Stimulated activated CD4-positive, alpha-beta T cell treated with anti-CD3 and anti-CD28 coated beads, Interleukin-4, amount 100 ng/mL, for 24 hours (primary cell): ENCODE results near the gene SNRNP25.

Source experiments
- DNase-seq: peaks from one replicate; pipeline ENCODE4 v3.0.0-alpha.2; 2020

Gene SNRNP25

DNA sequence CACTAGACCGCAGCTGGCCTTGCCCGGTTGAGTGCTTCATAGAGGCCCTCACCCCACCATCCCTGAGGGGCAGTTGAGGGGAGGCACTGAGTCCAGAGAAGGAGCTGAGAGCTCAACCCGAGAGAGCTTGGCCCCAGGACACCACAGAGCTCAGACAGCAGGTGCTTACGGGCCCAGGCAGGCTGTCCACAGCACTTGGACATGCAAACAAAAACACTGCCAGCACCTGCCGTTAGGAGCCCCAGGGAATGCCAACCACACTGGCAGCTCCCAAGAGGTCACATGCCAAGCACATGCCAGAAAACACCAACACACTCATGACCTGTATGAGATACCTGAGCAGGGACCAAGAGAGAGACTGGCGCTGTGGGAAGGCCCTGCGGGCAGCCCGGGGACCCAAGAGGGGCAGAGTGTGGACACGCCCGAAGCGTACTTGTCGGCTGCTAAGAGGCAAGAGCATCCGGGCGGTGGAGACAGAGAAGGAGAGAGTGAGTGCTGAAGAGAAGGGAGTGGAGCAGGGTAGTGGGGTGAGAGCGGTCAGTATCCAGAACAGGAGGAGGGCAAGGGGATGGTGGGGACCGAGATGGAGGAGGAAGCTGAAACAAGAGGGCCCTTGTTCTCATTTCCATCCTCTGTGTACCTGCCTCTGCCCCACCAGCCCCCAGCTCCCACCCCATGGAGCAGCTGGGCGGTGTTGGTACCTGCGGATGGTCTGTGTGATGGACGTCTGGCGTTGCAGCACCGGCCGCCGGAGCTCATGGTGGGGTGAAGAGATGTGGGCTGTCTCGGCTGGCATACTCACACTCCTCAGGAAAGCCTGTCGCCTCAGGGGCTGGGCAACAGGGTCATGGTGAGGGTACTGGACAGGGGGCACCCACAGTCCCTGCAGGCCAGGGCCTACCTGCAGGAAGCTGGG lies 10.6 kb downstream of the SNRNP25 start:
- no peak for DNase-seq

DNA sequence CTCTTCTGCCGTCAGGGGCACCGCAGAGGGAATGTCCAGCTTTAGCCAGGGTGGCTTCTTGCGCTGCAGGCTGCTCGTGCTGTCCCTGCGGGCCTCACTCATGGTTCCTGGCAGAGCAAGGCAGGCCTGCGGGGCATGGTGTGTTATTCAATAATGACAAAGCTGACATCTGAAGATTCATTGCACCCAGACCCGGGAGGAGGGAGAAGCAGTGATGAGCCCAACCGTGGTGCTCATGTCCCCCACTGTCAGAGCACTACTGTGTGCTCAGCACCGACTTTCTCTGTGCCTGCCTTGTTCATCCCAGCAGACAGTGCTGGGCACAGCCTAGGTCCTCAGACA lies 11.3 kb downstream of the SNRNP25 start:
- DNase-seq: no peak

DNA sequence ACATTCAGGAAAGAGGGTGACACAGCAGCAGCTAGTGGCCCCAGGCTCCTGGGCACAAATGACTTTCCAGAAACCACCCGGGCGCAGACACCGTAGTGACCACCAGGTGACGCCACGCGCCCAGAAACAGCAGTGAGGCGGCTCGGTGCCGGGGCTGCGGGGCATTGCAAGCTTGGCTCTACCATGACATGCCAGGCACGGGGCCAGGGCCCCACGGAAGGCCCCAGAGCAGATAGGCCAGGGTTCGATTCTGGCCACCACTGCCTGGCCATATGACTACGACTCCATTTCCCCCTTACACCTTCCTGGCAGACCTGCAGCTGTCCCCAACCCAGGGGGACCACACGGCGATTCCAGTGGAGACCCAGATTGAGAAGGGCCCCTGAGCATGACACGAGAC lies 12.1 kb downstream of the SNRNP25 start:
- DNase-seq: peak; percentile 86

DNA sequence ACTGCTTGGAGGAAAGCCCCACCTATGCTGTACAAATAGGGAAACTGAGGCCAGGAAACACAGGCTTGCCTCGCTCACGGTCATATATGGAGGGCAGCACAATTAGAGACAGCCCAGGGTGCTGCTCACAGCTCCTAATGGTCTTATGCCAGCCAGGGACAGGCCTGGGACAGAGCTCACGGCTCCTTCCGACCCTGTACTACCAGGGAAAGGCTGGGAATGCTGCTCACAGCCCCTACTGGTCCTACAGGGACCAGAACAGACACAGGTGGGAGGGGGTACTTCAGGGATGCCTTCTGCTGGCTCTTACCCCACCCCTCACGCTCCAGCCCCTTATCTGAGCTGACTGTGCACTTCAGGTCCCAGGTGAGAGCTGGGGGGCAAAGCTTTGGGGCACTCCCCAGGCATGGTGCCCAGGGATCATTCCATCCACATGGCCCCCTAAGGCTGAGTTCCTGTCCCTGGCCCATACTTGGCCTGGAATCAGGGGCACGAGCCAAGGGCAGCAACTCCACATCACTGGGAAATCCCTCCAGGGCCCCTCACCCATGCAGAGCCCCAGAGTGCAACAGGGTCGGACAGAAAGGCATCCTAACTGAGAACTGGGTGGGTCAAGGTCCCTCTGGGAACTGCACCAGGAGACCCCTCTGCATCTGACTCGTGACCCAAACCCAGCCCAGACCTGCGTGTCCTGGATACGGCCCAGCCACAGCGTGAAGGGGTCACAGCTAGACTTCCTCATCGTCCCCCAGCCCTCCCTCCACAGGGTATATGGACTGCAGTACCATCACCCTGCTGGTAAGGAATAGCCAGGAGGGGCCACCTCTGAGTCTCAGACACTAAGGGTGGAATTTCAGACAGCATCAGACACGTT lies 12.9 kb downstream of the SNRNP25 start:
- DNase-seq: no peak

DNA sequence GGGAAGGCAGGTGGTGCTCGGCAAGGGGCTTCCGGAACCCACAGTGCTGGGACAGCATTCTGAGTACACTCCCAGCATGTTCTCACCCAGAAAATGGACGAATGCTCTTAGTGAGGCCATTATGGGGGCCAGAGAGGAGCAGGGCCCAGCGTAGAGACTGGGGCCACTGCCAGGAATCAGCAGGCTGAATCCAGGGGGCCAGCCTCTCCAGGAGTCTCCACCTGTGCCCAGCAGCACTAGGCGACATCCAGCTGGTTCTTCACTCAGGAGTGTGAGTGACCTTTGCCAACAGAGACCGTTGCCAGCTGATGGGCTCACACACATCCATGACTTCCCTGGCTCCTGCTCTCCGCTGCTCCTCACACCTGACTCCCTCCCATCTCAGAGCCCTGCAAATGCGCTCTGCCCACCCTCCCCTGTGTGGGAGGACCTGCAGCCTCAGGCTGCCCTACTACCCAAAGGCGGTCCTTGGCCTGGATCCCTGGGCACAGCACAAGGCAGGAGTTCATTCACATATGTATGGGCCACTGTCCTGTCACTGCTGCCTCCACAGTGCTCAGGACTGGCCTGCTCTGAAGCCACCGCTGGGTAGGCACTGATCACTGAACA lies 13.7 kb downstream of the SNRNP25 start:
- DNase-seq: no peak

DNA sequence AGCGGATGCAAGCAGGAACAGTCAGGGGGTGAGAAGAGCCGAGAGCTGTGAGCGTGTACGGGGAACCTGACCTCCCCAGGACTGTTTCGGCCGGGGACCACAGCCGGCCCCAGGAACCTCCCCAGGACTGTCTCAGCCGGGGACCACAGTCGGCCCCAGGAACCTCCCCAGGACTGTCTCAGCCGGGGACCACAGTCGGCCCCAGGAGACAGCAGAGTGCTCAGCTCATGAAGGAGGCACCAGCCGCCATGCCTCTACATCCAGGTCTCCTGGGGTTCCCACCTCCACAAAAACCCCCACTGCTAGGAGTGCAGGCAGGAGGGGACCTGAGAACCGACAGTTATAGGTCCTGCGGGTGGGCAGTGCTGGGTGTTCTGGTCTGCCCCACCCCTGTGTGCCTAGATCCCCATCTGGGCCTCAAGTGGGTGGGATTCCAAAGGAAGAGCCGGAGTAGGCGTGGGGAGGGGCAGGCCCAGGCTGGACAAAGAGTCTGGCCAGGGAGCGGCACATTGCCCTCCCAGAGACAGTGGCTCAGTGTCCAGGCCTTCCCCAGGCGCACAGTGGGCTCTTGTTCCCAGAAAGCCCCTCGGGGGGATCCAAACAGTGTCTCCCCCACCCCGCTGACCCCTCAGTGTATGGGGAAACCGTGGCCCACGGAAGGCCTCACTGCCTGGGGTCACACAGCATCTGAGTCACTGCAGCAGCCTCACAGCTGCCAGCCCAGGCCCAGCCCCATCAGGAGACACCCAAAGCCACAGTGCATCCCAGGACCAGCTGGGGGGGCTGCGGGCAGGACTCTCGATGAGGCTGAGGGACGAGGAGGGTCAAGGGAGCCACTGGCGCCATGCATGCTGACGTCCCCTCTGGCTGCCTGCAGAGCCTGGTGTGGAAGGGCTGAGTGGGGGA lies 14.5 kb downstream of the SNRNP25 start:
- no peak for DNase-seq

DNA sequence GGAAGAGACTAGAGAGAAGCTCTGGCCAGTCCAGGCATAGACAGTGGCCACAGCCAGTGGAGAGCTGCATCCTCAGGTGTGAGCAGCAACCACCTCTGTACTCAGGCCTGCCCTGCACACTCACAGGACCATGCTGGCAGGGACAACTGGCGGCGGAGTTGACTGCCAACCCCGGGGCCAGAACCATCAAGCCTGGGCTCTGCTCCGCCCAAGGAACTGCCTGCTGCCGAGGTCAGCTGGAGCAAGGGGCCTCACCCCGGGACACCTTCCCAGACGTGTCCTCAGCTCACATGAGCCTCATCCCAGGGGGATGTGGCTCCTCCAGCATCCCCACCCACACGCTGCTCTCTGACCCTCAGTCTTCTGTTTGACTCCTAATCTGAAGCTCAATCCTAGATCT lies 15.6 kb downstream of the SNRNP25 start:
- DNase-seq: no peak

DNA sequence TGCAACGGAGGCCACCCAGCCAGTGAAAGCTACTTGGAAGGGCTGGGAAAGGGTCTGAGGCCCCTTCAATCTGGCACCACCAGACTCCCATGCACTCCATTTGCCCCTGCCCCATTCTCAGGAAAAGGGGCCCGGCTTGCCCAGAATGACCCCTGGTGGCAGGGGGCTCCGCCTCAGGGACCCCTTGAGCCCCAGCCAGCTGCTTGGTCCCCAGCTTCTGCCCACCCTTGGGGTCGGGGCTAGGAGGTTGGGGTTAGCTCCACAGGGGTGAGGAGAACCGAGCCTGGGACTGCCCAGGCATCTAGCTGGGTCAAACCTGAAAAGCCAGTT lies 17.5 kb downstream of the SNRNP25 start:
- DNase-seq: no peak

DNA sequence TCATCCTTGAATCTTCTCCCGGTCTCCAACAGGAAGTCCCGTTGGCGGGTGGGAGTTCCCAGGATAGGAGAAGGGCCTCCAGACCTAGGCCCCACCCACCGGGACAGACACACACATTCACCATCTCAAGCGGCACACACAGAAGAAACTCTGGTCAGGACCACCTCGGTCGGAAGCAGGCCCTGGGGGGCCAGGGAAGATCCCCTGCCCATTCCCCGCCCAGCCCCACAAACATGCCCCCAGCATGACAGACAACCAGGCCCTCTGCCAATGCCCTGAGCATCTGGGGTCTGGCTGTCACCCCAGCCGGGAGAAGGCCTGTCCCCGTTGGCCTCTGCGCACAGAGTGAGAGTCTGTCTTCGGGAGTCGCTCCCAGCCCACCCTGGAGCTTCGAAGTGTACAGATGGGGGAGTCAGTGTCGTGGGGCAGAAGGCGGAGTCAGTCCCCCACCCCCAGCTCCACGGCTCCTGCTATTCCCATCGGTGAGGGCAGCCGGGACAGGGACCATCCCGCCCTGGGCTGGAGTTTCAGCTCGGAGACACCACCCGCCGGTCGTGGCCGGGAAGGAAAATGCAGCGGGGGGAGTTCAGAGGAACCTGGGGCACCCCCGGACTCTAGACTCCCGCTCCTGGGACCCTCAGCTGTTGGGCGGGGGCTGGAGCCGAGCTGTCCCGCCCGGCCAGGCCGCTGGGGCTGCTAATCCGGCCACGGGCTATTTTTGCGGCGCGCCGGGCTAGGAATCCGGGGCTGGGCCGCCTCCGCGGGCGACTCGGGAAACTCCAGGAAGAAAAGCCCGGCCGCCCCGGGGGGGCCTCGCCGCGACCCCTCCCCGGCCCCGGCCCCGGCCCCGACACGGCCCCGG lies 18.1 kb downstream of the SNRNP25 start:
- DNase-seq: no peak

DNA sequence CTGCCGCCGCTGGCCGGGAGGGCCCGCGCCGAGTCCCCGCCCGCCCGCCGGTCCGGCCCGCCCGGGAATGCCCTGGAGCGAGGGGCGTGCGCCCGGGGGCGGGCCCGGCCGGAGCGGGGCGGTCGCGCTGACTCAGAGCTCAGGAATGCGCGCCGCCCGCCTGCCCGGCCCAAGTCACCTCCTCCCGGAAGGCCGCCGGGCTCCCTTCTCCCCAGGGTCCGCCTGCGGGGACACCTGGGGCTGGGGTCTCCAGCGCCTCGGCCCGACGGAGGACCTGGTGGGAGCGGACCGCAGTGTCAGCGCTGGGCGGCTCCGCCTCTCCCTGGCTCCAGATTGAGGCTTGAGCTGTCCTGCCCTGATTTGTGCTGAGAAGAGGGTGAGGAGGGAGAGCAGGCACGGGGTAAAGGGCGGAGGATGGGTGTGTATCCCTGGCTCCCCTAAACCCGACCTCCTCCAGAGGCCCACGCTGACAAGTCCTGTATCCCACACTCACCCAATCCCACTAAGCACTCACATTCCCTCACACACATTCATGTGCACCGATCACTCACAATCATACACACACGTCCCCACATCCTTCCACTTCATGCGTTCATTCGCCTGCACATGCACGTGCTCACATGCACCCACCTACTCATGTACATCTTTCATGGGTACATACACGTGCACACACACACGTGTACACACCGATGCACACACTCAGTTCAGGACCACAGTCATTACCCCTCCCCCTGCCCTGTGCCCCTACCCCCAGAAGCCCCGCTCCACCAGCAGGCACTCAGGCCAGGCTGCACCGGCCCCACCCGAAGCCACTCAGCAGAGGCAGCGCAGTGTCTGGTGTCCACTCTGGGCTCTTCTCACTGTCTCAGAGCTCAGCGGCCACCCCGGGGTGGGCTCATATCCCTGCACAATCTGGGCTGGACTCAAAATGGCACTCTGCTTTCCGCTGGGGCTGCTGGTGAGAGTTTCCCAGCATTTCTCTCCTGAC lies 19.2 kb downstream of the SNRNP25 start, which contains the start of gene RHBDF1:
Gene RHBDF1, minus strand, starts transcription at position 71 of the 988 bp plus-strand sequence. CDS start 7,616 bp downstream, outside the sequence.
- no peak for DNase-seq

DNA sequence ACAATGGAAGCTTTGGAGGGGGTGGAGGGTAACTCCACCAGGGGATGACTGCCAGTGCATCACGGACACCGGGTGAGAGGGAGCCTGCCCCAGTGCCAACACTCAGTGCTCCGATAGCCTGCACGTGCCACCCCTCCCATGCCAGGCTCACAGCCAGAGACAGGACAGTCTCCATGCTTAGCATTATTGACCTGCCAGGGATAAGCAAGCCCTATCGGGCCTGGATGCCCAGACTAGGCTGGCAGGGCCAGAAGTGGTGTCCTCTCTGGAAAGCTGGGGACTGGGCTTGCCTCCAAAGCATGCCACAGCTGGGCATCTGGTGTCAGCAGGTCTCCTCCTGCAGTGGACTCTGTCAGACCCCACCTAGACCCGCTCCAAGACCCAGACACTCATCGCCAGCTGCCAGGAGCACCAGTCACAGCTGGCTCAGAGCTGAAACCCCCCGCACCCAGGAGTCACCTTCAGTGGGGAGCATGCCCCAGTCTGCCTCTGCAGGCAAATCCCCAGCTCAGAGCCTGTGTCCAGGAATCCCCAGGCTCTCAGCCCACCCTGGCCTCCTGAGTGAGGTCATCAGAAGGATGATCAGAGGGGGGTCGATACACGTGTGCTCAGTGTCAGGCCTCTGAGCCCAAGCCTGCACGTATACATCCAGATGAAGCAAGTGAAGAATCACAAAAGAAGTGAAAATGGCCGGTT lies 20.6 kb downstream of the SNRNP25 start:
- DNase-seq: no peak

DNA sequence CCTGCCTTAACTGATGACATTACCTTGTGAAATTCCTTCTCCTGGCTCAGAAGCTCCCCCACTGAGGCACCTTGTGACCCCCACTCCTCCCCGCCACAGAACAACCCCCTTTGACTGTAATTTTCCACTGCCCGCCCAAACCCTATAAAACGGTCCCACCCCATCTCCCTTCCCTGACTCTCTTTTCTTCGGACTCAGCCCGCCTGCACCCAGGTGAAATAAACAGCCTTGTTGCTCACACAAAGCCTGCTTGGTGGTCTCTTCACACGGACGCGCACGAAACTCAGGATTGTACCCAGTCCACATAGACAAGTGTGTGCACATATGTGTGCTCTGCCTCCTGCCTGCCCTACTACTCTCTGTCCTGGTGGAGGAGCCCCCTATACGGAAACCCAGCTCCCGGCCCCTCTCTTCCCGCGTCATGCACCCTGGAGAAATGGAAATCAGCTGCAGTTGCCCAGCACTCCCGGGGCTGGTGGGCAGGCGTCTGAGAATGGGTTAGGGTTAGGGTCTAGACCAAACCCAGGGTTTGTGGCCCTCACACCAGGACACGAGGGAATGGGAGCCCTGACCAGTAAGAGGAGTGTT lies 21.2 kb downstream of the SNRNP25 start:
- DNase-seq: no peak

DNA sequence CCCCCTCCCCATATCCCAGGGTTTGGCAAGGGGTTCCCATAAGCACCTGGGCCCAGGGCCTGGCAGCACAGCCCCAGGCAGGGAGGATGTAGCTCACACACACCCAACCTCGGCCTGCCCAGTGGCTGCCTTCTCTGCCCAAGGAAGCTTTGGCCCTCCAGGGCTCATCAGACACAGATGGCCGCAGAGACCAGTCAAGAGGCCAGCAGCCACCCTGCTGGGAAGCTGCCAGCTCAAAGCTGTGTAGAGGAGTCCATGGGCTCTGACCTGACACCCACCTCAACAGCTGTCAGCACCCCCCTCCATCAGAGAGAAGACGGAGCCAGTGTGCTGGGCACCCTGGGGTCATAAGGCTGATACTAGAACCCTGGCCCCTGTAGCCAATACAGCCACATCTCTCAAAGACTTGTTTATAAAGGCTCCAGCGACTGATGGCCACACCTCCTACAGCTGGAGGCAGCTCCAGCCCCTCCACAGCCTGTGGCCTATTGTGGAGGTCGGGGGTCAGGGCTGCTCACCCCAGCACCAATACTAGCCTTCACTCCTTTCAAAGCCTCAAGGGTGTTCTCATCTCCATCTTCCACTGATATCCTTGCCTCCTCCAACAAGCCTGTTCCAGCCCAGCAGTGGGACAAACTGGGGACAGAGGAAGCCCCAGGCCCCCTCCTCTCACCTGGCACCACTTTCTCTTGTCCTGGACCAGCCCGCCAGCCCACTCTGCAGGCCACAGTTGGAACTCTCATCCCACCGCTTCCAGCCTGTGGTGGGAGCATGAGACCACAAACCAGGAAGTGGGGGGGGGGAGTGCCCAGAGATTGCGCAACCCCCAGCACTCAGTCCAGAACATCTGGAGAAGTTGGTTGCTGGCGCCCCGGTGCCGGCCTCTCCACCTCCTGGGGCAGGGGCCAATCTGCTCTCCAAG lies 22.2 kb downstream of the SNRNP25 start:
- DNase-seq: no peak

DNA sequence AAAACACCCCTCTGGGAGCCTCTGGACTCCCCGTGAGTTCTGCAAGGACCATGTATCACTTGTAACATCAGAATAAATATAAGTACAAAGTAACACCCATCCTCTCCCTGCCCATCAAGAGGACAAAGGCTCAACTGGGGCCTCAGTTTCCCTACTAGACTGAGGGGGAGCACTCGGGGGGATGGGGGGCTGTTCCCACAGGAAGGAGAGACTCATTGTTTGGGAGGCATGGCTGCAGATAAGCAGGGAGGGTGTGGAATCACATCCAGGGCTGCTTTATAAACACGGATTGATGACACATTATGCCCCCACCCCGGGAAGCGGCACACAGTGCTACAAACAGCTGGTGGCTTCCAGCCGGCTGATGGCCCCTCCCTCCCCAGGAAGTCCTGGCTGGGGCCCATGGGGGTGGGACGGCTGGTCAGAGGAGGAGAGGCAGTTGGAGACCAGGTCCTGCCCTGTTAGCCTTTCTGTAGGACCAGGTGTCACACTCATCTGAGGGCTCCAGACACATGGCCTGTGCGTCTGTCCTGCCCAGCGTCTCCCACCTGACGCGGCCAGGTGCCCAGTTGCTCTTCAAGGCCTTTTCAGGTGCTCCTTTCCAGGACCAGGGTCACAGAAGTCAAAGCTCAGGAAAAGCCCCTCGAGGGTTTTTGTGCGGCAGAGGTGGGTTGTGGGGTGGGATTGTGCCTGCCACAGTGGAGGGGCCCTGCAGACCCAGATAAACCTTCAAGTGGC lies 23.1 kb downstream of the SNRNP25 start:
- no peak for DNase-seq

DNA sequence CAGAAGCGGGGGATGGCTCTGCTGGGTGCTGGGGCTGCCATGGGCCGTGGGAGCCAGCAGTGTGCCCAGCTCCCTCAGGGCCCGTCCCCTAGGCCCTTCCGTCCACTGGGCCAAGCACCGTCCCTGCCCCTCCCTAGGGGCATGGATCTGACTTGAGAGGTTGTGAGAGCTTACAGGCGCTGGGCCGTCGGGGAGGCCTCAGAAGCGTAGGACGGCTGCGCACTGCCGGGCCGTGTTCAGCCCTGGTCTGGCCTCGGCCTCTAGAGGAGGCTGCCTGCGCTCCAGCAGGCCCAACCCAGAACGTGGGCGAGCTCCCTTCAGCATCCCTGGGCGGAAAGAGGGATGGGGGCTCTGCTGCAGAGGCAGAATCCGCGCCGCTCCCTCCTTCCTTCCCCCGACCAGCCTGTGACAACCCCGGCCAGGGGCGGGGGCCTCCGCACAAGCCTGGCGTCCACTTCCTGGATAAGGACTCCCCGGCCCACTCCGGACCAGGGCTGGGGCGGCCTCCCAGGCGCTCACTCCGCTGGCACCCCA lies 23.7 kb downstream of the SNRNP25 start:
- peak; percentile 33 for DNase-seq

DNA sequence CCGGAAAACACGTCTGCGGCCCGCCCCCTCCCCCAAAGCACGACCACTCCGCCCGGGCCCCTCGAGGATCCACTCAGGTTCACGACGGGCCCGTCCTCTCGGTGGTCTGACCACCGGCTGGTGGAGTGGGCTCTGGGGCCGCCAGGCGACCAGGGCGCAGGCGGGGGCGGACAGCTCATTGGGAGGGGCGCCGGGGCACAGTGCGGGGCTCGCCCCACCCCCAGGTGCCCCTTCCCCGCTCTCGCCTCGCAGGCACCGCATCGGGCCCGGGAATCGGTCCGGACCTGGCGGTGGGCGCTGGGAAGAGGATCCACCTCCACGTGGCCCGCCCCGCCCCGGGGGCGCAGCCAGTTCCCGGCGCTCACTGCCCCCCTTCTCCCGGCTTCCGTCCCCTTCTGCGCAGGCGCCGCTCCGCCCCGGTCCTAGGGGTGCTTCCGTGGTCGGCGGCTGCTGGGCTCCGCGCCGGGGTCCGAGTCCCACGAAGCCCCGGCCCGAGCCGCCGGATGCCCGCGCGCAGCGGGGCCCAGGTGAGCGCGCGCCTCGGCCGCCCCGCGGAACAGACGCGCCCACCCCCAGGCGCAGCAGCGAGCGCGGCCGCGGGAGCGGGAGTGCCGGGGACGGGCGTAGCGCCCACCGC lies 24.3 kb downstream of the SNRNP25 start, which contains the start of gene MPG:
Gene MPG, plus strand, starts transcription at position 419 of the 637 bp plus-strand sequence. Its CDS starts 85 bp downstream, at position 504.
- DNase-seq: peak; percentile 85
